Activated naive CD8-positive, alpha-beta T cell treated with anti-CD3 and anti-CD28 coated beads for 36 hours (primary cell): ENCODE results near the gene ETF1. TPM values are rescaled to one million over a fixed set of nuclear protein-coding genes. Genes with fewer than 3 reads are reported as not detected.
A peak's percentile ranks its signal among the peaks of the same experiment; 100 is the strongest.
"Not testable (repeated sequence)": the region's sequence is repeated elsewhere in the genome, so short reads cannot be mapped to it uniquely, and the experiment has no call there.

ENCODE experiments used
- DNase-seq: peaks from one replicate; pipeline ENCODE4 v3.0.0; 2021
- H3K27ac Mint-ChIP-seq: one replicate; pipeline ENCODE4 v1.8.0; 2022; ENCODE audit warnings: mild to moderate bottlenecking, moderate library complexity, mixed read lengths
- H3K27me3 Mint-ChIP-seq: one replicate; pipeline ENCODE4 v1.8.0; 2022; ENCODE audit warnings: mild to moderate bottlenecking, mixed read lengths
- H3K36me3 Mint-ChIP-seq: one replicate; pipeline ENCODE4 v1.8.0; 2021; ENCODE audit warnings: mild to moderate bottlenecking, mixed read lengths
- H3K4me1 Mint-ChIP-seq: one replicate; pipeline ENCODE4 v1.8.0; 2021; ENCODE audit warnings: mixed read lengths
- H3K4me3 Mint-ChIP-seq: one replicate; pipeline ENCODE4 v1.8.0; 2022; ENCODE audit warnings: mild to moderate bottlenecking, moderate library complexity, mixed read lengths
- H3K9me3 Mint-ChIP-seq: one replicate; pipeline ENCODE4 v1.8.0; 2022; ENCODE audit warnings: mixed read lengths
- total RNA-seq, 2 experiments: library from RNA; stranded (reverse); gene quantifications; one replicate each; pipeline ENCODE4 v1.2.3, GENCODE V29; 2021

ETF1 gene
- total RNA-seq, 2 experiments from 2014 or later = 256 TPM

- Mint-ChIP-seq H3K27ac (peak overlapping the region; percentile 29), H3K9me3 (no peaks in the 10 kb centered on the region), H3K4me1 (peaks cover 18% of the 10 kb centered on the region), H3K27me3 (peaks cover 26% of the 10 kb centered on the region), H3K4me3 (peak overlapping the region; percentile 93), H3K36me3 (no peaks in the 10 kb centered on the region)
- DNase-seq = peak; percentile 87
Observed at GRCh38 chr5:138491669-138492559, 51.1 kb downstream of the ETF1 start.

- H3K4me1 Mint-ChIP-seq = peaks cover 18% of the 10 kb centered on the region
- no peaks in the 10 kb centered on the region for H3K9me3 Mint-ChIP-seq
- H3K27ac Mint-ChIP-seq = no peak overlapping the region
- H3K4me3 Mint-ChIP-seq = peak overlapping the region; percentile 43
- no peaks in the 10 kb centered on the region for H3K36me3 Mint-ChIP-seq
- peaks cover 26% of the 10 kb centered on the region for H3K27me3 Mint-ChIP-seq
- no peak for DNase-seq
Observed at GRCh38 chr5:138491284-138491648, 51.8 kb downstream of the ETF1 start.

GRCh38 chr5:138490648-138491283 is 52.3 kb downstream of the ETF1 start:
- peaks cover 26% of the 10 kb centered on the region for H3K27me3 Mint-ChIP-seq
- H3K4me1 Mint-ChIP-seq = peaks cover 18% of the 10 kb centered on the region
- no peaks in the 10 kb centered on the region for H3K9me3 Mint-ChIP-seq
- H3K4me3 Mint-ChIP-seq = no peak overlapping the region
- H3K36me3 Mint-ChIP-seq = no peaks in the 10 kb centered on the region
- no peak for DNase-seq
- no peak overlapping the region for H3K27ac Mint-ChIP-seq

- Mint-ChIP-seq H3K4me1 (peaks cover 18% of the 10 kb centered on the region), H3K27me3 (peaks cover 26% of the 10 kb centered on the region), H3K27ac (no peak overlapping the region)
Observed at GRCh38 chr5:138489683-138490061, 53.4 kb downstream of the ETF1 start.

GRCh38 chr5:138488481-138488945 is 54.5 kb downstream of the ETF1 start:
- H3K36me3 Mint-ChIP-seq = no peaks in the 10 kb centered on the region
- H3K9me3 Mint-ChIP-seq = no peaks in the 10 kb centered on the region
- peaks cover 26% of the 10 kb centered on the region for H3K27me3 Mint-ChIP-seq
- H3K27ac Mint-ChIP-seq = no peak overlapping the region
- H3K4me3 Mint-ChIP-seq = no peak overlapping the region
- no peak for DNase-seq
- H3K4me1 Mint-ChIP-seq = peaks cover 15% of the 10 kb centered on the region

More at GRCh38 chr5:138489683-138490061, 53.4 kb downstream of the ETF1 start:
- Mint-ChIP-seq H3K9me3 (no peaks in the 10 kb centered on the region), H3K36me3 (no peaks in the 10 kb centered on the region), H3K4me3 (no peak overlapping the region)
- DNase-seq = no peak

- H3K27me3 Mint-ChIP-seq = peaks cover 5% of the 10 kb centered on the region
Observed at GRCh38 chr5:138482638-138483037, 60.4 kb downstream of the ETF1 start.

GRCh38 chr5:138476918-138477317 is 66.1 kb downstream of the ETF1 start:
- Mint-ChIP-seq H3K36me3 (no peaks in the 10 kb centered on the region), H3K9me3 (no peaks in the 10 kb centered on the region), H3K4me3 (no peak overlapping the region), H3K4me1 (no peaks in the 10 kb centered on the region), H3K27me3 (peaks cover 7% of the 10 kb centered on the region), H3K27ac (no peak overlapping the region)
- no peak for DNase-seq

More at GRCh38 chr5:138482638-138483037, 60.4 kb downstream of the ETF1 start:
- no peaks in the 10 kb centered on the region for H3K36me3 Mint-ChIP-seq
- no peaks in the 10 kb centered on the region for H3K9me3 Mint-ChIP-seq
- H3K4me1 Mint-ChIP-seq = no peaks in the 10 kb centered on the region
- H3K27ac Mint-ChIP-seq = no peak overlapping the region
- no peak overlapping the region for H3K4me3 Mint-ChIP-seq
- DNase-seq = no peak

- H3K4me3 Mint-ChIP-seq, H3K9me3 Mint-ChIP-seq, DNase-seq, H3K27ac Mint-ChIP-seq, H3K36me3 Mint-ChIP-seq, H3K4me1 Mint-ChIP-seq, H3K27me3 Mint-ChIP-seq: not testable (repeated sequence)
Observed at GRCh38 chr5:138473151-138473550, 69.9 kb downstream of the ETF1 start.

- Mint-ChIP-seq H3K27ac (no peak overlapping the region), H3K27me3 (peaks cover 3% of the 10 kb centered on the region), H3K9me3 (no peaks in the 10 kb centered on the region), H3K4me1 (peaks cover 11% of the 10 kb centered on the region), H3K36me3 (peaks cover 15% of the 10 kb centered on the region), H3K4me3 (no peak overlapping the region)
- no peak for DNase-seq
Observed at GRCh38 chr5:138472353-138472752, 70.7 kb downstream of the ETF1 start.

- Mint-ChIP-seq H3K9me3 (no peaks in the 10 kb centered on the region), H3K27me3 (peaks cover 2% of the 10 kb centered on the region), H3K27ac (no peak overlapping the region), H3K4me1 (peaks cover 21% of the 10 kb centered on the region), H3K4me3 (no peak overlapping the region), H3K36me3 (peaks cover 28% of the 10 kb centered on the region)
- DNase-seq = no peak
Observed at GRCh38 chr5:138471052-138471361, 72.0 kb downstream of the ETF1 start.

- Mint-ChIP-seq H3K36me3 (peaks cover 29% of the 10 kb centered on the region), H3K4me3 (no peak overlapping the region), H3K4me1 (peaks cover 21% of the 10 kb centered on the region), H3K27me3 (no peaks in the 10 kb centered on the region), H3K27ac (no peak overlapping the region), H3K9me3 (no peaks in the 10 kb centered on the region)
- no peak for DNase-seq
Observed at GRCh38 chr5:138470322-138471051, 72.5 kb downstream of the ETF1 start.

- Mint-ChIP-seq H3K4me3 (no peak overlapping the region), H3K36me3 (peaks cover 29% of the 10 kb centered on the region), H3K27me3 (no peaks in the 10 kb centered on the region), H3K9me3 (no peaks in the 10 kb centered on the region), H3K27ac (no peak overlapping the region), H3K4me1 (peaks cover 21% of the 10 kb centered on the region)
- DNase-seq = no peak
Observed at GRCh38 chr5:138469540-138470321, 73.3 kb downstream of the ETF1 start.

- Mint-ChIP-seq H3K4me1 (peaks cover 21% of the 10 kb centered on the region), H3K27ac (no peak overlapping the region), H3K4me3 (peak overlapping the region; percentile 33), H3K36me3 (peaks cover 29% of the 10 kb centered on the region), H3K9me3 (no peaks in the 10 kb centered on the region), H3K27me3 (no peaks in the 10 kb centered on the region)
- no peak for DNase-seq
Observed at GRCh38 chr5:138468966-138469539, 74.0 kb downstream of the ETF1 start.

GRCh38 chr5:138468133-138468965 is 74.7 kb downstream of the ETF1 start:
- no peak overlapping the region for H3K27ac Mint-ChIP-seq
- H3K27me3 Mint-ChIP-seq = no peaks in the 10 kb centered on the region
- H3K36me3 Mint-ChIP-seq = peaks cover 29% of the 10 kb centered on the region
- peaks cover 21% of the 10 kb centered on the region for H3K4me1 Mint-ChIP-seq
- H3K4me3 Mint-ChIP-seq = peak overlapping the region; percentile 85
- no peak for DNase-seq
- H3K9me3 Mint-ChIP-seq = no peaks in the 10 kb centered on the region
